ENCODE measurements around the gene NTM. TPM values are rescaled to one million over a fixed set of nuclear protein-coding genes. Genes with fewer than 3 reads are reported as not detected.

NTM gene
- total RNA-seq, 2 donors from 2014 or later: not detected

GRCh38 chr11:131583938-131584337, 213.5 kb downstream of the NTM start:
- no peaks in the 10 kb centered on the region for H3K4me1 Mint-ChIP-seq
- H3K9me3 ChIP-seq (ENCODE audit: control insufficient read depth, low read length, poor library complexity, severe bottlenecking): no peaks in the 10 kb centered on the region
- no peak overlapping the region for H3K27ac Mint-ChIP-seq
- H3K4me3 Mint-ChIP-seq: no peak overlapping the region
- DNase-seq: no peak
- H3K36me3 Mint-ChIP-seq (ENCODE audit: low read depth): no peaks in the 10 kb centered on the region
- no peak for ATAC-seq
- peaks cover 8% of the 10 kb centered on the region for H3K27me3 Mint-ChIP-seq

GRCh38 chr11:131584785-131585592, 214.6 kb downstream of the NTM start:
- no peak overlapping the region for H3K27ac Mint-ChIP-seq
- H3K4me1 Mint-ChIP-seq: no peaks in the 10 kb centered on the region
- no peaks in the 10 kb centered on the region for H3K9me3 ChIP-seq (ENCODE audit: control insufficient read depth, low read length, poor library complexity, severe bottlenecking)
- no peak for DNase-seq
- ATAC-seq: no peak
- no peak overlapping the region for H3K4me3 Mint-ChIP-seq
- peaks cover 8% of the 10 kb centered on the region for H3K27me3 Mint-ChIP-seq
- no peaks in the 10 kb centered on the region for H3K36me3 Mint-ChIP-seq (ENCODE audit: low read depth)

- Mint-ChIP-seq H3K27me3 (peaks cover 8% of the 10 kb centered on the region), H3K36me3 (ENCODE audit: low read depth) (no peaks in the 10 kb centered on the region)
- ATAC-seq: no peak
Measured at GRCh38 chr11:131588057-131588456, 217.6 kb downstream of the NTM start.

GRCh38 chr11:131591051-131591461, 220.6 kb downstream of the NTM start:
- no peak for DNase-seq
- Mint-ChIP-seq H3K27me3 (no peaks in the 10 kb centered on the region), H3K36me3 (ENCODE audit: low read depth) (no peaks in the 10 kb centered on the region), H3K4me3 (no peak overlapping the region), H3K4me1 (no peaks in the 10 kb centered on the region), H3K27ac (no peak overlapping the region)
- ATAC-seq: no peak
- H3K9me3 ChIP-seq (ENCODE audit: control insufficient read depth, low read length, poor library complexity, severe bottlenecking): no peaks in the 10 kb centered on the region

More at GRCh38 chr11:131588057-131588456, 217.6 kb downstream of the NTM start:
- no peak for DNase-seq
- no peaks in the 10 kb centered on the region for H3K9me3 ChIP-seq (ENCODE audit: control insufficient read depth, low read length, poor library complexity, severe bottlenecking)
- no peak overlapping the region for H3K4me3 Mint-ChIP-seq
- H3K4me1 Mint-ChIP-seq: no peaks in the 10 kb centered on the region
- no peak overlapping the region for H3K27ac Mint-ChIP-seq

GRCh38 chr11:131592152-131592551, 221.7 kb downstream of the NTM start:
- ATAC-seq (no peak), DNase-seq (no peak)
- Mint-ChIP-seq H3K27ac (no peak overlapping the region), H3K27me3 (no peaks in the 10 kb centered on the region), H3K4me3 (no peak overlapping the region), H3K36me3 (ENCODE audit: low read depth) (no peaks in the 10 kb centered on the region), H3K4me1 (no peaks in the 10 kb centered on the region)
- H3K9me3 ChIP-seq (ENCODE audit: control insufficient read depth, low read length, poor library complexity, severe bottlenecking): no peaks in the 10 kb centered on the region

- Mint-ChIP-seq H3K27me3 (no peaks in the 10 kb centered on the region), H3K27ac (no peak overlapping the region), H3K4me3 (no peak overlapping the region), H3K36me3 (ENCODE audit: low read depth) (no peaks in the 10 kb centered on the region), H3K4me1 (no peaks in the 10 kb centered on the region)
- ATAC-seq: no peak
- H3K9me3 ChIP-seq (ENCODE audit: control insufficient read depth, low read length, poor library complexity, severe bottlenecking): no peaks in the 10 kb centered on the region
- DNase-seq: no peak
Measured at GRCh38 chr11:131592734-131593133, 222.3 kb downstream of the NTM start.

- DNase-seq: no peak
- no peaks in the 10 kb centered on the region for H3K27me3 Mint-ChIP-seq
- no peaks in the 10 kb centered on the region for H3K4me1 Mint-ChIP-seq
- no peaks in the 10 kb centered on the region for H3K36me3 Mint-ChIP-seq (ENCODE audit: low read depth)
- no peak overlapping the region for H3K4me3 Mint-ChIP-seq
- ATAC-seq: no peak
- H3K27ac Mint-ChIP-seq: no peak overlapping the region
- H3K9me3 ChIP-seq (ENCODE audit: control insufficient read depth, low read length, poor library complexity, severe bottlenecking): no peaks in the 10 kb centered on the region
Measured at GRCh38 chr11:131593301-131593700, 222.9 kb downstream of the NTM start.

GRCh38 chr11:131595797-131596196, 225.4 kb downstream of the NTM start:
- Mint-ChIP-seq H3K4me1 (no peaks in the 10 kb centered on the region), H3K27me3 (no peaks in the 10 kb centered on the region), H3K36me3 (ENCODE audit: low read depth) (no peaks in the 10 kb centered on the region), H3K27ac (no peak overlapping the region), H3K4me3 (no peak overlapping the region)
- no peak for ATAC-seq
- no peaks in the 10 kb centered on the region for H3K9me3 ChIP-seq (ENCODE audit: control insufficient read depth, low read length, poor library complexity, severe bottlenecking)
- DNase-seq: no peak

GRCh38 chr11:131597890-131598289, 227.5 kb downstream of the NTM start:
- no peak overlapping the region for H3K27ac Mint-ChIP-seq
- ATAC-seq: no peak
- no peaks in the 10 kb centered on the region for H3K36me3 Mint-ChIP-seq (ENCODE audit: low read depth)
- no peaks in the 10 kb centered on the region for H3K4me1 Mint-ChIP-seq
- no peak overlapping the region for H3K4me3 Mint-ChIP-seq
- H3K9me3 ChIP-seq (ENCODE audit: control insufficient read depth, low read length, poor library complexity, severe bottlenecking): no peaks in the 10 kb centered on the region
- H3K27me3 Mint-ChIP-seq: no peaks in the 10 kb centered on the region
- no peak for DNase-seq

GRCh38 chr11:131598305-131598704, 227.9 kb downstream of the NTM start:
- Mint-ChIP-seq H3K4me3 (no peak overlapping the region), H3K27me3 (no peaks in the 10 kb centered on the region), H3K36me3 (ENCODE audit: low read depth) (no peaks in the 10 kb centered on the region), H3K27ac (no peak overlapping the region), H3K4me1 (no peaks in the 10 kb centered on the region)
- DNase-seq: no peak
- H3K9me3 ChIP-seq (ENCODE audit: control insufficient read depth, low read length, poor library complexity, severe bottlenecking): no peaks in the 10 kb centered on the region
- no peak for ATAC-seq

GRCh38 chr11:131599285-131599684, 228.9 kb downstream of the NTM start:
- H3K4me1 Mint-ChIP-seq: no peaks in the 10 kb centered on the region
- no peak overlapping the region for H3K27ac Mint-ChIP-seq
- no peaks in the 10 kb centered on the region for H3K9me3 ChIP-seq (ENCODE audit: control insufficient read depth, low read length, poor library complexity, severe bottlenecking)
- H3K27me3 Mint-ChIP-seq: no peaks in the 10 kb centered on the region
- H3K36me3 Mint-ChIP-seq (ENCODE audit: low read depth): no peaks in the 10 kb centered on the region
- no peak overlapping the region for H3K4me3 Mint-ChIP-seq
- no peak for DNase-seq
- no peak for ATAC-seq

- Mint-ChIP-seq H3K4me3 (no peak overlapping the region), H3K36me3 (ENCODE audit: low read depth) (no peaks in the 10 kb centered on the region)
Measured at GRCh38 chr11:131600628-131601027, 230.2 kb downstream of the NTM start.

GRCh38 chr11:131601586-131601985, 231.2 kb downstream of the NTM start:
- Mint-ChIP-seq H3K27ac (no peak overlapping the region), H3K36me3 (ENCODE audit: low read depth) (no peaks in the 10 kb centered on the region), H3K4me1 (no peaks in the 10 kb centered on the region), H3K27me3 (no peaks in the 10 kb centered on the region), H3K4me3 (no peak overlapping the region)
- DNase-seq: no peak
- ATAC-seq: no peak
- H3K9me3 ChIP-seq (ENCODE audit: control insufficient read depth, low read length, poor library complexity, severe bottlenecking): no peaks in the 10 kb centered on the region

More at GRCh38 chr11:131600628-131601027, 230.2 kb downstream of the NTM start:
- no peaks in the 10 kb centered on the region for H3K4me1 Mint-ChIP-seq
- H3K27me3 Mint-ChIP-seq: no peaks in the 10 kb centered on the region
- DNase-seq (no peak), ATAC-seq (no peak)
- no peaks in the 10 kb centered on the region for H3K9me3 ChIP-seq (ENCODE audit: control insufficient read depth, low read length, poor library complexity, severe bottlenecking)
- no peak overlapping the region for H3K27ac Mint-ChIP-seq

- H3K36me3 Mint-ChIP-seq (ENCODE audit: low read depth): no peaks in the 10 kb centered on the region
- H3K4me3 Mint-ChIP-seq: no peak overlapping the region
- no peaks in the 10 kb centered on the region for H3K27me3 Mint-ChIP-seq
- no peak for ATAC-seq
- DNase-seq: no peak
- H3K4me1 Mint-ChIP-seq: no peaks in the 10 kb centered on the region
- no peak overlapping the region for H3K27ac Mint-ChIP-seq
- no peaks in the 10 kb centered on the region for H3K9me3 ChIP-seq (ENCODE audit: control insufficient read depth, low read length, poor library complexity, severe bottlenecking)
Measured at GRCh38 chr11:131602431-131602830, 232.0 kb downstream of the NTM start.

Data from T-helper 17 cell (primary cell).